Measurements from ENCODE around the gene SMTN.
A peak's percentile ranks its signal among the peaks of the same experiment; 100 is the strongest.
"Not testable (repeated sequence)": the region's sequence is repeated elsewhere in the genome, so short reads cannot be mapped to it uniquely, and the experiment has no call there.

Gene SMTN

DNA sequence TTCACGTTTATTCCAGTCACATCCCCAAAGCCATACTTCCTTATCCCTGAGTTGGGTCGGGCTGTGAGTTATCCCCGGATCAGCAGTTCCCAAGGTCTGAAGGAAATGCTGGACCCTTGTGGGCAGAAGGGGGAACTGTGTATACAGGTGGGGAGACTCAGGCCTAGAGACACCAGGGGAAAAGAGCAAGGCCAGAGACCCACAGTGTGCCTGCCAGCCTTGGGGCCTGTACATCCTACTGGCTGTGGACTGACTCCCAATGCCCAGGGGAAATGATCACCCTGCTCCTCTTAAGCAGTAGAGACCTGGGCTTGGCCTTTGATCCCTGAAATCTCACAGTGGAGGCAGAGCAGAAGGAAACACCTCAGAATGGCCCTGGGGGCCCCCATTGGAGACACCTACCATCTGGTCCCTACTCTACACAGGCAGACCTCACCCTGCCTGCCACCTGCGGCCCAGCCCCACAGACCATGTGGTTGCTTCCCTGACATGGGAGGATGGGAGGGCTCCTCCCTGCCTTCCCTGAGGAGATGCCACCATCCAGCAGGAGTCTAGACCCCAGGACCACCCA is 25.0 kb downstream of the SMTN start:
- DNase-seq, result no peak

DNA sequence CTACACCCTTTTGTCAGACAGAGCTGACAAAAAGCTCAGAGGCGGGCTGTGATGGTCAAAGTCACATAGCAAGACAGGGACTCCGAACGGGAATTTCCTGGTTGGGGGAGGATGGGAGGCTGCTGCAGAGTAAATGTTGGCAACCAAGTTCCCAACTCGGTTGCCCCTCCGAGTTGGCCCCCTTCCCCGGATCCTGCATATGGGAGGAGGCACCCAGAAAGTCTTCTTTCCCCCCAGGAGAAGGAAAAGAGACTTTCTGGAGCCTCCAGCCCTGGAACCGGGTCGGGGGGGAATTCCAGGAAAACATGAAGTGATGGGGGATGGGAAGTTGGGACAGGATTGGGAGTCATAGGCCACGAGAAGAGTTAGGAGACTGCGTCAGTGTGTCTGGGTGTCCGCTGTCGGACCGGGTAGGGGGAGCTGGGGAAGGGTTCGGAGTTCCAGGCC is 25.6 kb downstream of the SMTN start:
- no peak for DNase-seq

DNA sequence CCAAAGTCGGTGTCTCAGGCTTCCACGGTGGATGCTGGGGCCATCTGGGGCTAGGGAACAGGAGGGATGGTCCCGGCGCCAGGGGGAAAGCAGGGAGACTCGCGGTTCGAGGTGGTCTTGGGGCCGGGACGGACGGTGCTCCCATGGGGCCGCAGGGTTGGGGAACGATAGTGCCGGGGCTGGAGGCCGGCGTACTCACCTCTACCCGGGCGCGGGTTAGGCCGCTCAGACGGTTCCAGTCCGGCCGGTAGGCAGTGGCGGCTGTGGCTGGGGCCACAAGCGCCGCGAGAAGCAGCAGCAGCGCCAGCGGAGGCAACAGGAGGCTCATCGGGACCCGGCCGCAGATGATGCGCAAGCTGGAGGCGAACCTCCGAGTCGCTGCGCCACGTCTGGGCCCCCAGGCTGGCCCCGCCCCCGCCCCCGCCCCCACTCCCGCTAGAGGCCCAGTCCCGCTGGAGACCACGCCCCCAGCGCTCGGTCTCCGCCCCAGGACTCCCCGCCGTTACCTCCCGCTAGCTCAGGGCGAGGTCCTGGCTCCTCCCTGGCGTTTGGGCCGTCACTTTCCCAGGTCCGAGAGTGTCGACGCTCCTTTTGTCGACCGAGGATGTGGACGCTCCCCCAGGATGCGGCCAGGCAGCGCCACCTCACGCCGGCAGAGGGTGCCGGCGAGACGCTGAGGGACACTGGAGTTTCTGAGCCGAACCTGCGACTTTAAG is 26.2 kb downstream of the SMTN start, which contains the start of gene SELENOM:
SELENOM (minus strand) TSS at position 391 of the 716 bp plus-strand sequence; CDS start at position 328, 63 bp downstream.
- DNase-seq, result peak; percentile 87

DNA sequence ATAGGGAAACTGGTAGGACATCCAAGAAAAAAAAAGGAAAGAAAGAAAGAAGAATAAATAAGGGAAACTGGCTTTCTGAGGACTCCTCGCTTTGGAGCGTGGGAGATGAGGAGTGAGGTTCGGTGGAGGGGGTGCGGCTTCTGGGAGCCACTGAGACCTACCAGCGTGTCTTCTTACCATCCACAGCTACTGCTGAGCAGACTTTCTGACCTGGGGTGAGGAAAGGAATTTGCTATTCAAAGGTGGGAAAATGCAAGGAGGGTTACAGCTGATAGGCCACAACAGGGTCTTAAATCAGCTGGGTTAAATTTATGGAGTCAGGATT is 26.7 kb downstream of the SMTN start:
- no peak for DNase-seq

DNA sequence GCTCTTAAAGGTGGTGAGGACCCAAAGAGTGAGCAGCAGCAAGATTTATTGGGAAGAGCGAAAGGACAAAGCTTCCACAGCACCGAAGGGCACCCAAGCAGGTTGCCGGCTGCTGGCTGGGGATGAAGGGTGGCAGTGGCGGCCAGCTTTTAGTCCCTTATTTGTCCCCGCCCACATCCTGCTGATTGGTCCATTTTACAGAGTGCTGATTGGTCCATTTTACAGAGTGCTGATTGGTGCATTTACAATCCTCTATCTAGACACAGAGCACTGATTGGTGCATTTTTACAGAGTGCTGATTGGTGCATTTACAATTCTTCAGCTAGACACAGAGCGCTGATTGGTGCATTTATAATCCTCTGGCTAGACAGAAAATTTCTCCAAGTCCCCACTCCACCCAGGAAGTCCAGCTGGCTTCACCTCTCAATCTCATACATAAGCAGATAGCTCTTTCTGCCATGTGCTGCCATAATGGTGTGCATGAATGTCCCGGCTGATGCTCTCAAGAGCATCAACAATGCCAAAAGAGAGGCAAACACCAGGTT is 31.5 kb downstream of the SMTN start:
- DNase-seq, result not testable (repeated sequence)

DNA sequence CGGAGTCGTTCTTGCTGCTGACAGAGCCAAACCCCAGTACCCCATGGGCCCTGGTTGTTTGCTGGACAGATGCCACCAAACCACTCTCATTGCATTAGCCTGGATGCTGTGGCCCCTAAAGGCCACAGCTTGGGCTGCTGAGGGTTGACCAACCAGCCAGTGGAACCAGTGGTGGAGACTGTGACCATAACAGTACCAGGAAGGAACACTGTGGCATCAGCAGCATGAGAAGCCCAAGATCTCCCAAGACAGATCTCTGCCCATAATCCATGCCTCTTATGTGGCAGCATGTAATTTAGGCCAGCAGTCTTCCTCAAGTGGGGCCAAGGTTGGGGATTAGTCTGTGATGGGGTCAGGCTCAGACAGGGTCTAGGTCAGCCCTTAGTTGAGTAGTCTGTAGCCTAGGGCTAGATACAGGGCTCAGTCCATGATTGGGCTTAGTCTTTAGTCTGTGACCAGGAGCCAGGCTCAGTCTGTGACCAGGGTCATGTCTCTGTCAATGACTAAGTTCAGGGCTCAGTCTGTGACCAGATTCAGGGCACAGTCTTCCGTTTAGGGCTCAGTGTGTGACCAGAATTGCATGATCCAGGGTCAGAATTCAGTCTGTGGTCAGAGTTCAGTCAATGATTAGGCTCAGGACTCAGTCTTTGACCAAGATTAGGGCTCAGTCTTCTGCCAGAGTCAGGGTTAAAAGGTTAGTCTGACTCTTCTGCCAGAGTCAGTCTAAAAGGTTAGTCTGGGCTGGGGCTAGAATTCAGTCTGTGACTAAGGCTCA is 37.1 kb downstream of the SMTN start:
- no peak for DNase-seq

DNA sequence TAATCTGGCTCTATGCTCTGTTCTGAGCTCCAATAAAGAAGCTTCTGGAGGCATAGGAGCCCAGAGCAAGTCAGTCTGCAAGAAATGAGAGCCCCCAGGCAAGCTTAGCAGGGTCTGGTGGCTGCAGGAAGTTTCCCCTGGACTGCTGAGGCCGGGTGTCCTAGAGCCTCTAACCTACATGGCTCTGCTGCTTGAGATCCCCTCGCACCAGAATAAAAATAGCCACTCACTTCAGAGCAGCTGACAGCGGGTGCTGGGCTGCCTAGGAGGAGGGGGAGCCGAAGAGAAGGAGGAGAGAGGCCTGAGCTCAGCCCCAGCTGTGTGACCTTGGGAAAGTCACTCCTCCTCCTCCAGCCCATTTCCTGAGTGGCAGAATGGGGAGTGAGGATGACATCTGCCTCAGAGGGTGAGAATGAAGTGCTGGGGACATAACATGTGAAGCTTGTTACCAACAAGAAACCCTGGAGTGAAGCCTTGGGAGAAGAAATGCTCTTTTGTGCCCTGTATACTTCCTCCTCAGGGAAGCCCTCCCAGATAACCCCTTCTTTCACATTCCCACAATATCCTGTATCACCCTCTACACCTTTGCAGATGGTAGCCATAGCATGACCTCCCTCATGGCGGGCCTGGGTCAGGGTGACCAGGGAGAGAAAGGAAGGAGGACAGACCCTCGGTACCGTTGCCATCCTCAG is 38.1 kb downstream of the SMTN start:
- no peak for DNase-seq

DNA sequence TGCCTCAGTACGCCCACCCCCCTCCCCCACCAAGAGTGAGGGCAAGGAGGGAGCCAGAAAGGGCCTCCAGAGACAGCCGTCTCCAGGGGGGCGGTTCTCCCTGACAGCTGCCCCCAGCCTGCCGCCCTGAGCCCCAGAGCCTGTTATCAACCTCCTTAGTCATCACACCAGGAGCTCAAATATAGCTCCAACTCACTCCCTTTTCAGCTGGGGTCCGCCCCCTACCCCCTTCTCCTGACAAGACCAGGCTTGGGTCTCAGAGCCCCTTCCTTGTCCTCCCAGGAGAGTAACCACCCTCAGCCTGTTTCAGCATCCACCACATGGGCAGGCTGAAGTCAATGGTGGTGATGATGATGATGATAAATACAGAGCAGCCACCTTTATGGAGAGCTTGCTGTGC is 39.1 kb downstream of the SMTN start:
- DNase-seq, result no peak

DNA sequence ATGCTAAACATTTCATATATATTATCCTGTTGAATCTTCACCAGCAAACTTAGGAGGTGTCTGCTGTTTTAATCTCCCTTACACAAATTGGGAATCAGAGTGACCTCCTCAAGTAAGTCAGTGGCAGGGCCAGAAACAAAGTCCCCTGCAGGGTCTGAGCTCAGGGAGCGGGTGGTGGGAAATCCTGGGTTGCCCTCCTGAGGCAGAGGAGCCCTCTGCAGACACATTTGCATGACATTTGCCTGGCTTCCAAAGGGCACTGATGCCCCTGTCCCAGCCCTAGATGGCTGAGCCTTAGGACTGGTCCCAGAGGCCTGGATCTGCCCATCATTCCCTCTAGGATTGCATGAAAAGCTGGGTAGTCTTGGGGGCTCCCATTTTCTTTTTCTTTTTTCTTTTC is 39.5 kb downstream of the SMTN start:
- DNase-seq, result no peak

DNA sequence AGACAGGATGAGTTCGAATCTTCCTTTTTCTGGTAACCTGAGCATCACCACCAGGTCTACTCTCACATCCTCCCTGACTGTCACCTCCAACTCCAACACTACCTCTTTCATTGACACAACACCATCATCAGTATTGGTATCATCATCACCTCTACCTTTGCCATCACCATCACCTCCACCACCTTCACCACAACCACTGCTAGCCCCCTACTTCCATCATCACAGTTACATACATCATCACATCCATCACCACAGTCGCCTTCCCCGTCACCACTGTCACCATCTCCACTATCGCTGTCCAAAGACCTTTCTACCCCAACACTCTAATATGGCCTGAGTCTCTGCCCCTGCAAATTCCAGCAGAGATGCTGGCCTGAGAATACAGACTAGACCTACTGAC is 40.3 kb downstream of the SMTN start:
- no peak for DNase-seq

DNA sequence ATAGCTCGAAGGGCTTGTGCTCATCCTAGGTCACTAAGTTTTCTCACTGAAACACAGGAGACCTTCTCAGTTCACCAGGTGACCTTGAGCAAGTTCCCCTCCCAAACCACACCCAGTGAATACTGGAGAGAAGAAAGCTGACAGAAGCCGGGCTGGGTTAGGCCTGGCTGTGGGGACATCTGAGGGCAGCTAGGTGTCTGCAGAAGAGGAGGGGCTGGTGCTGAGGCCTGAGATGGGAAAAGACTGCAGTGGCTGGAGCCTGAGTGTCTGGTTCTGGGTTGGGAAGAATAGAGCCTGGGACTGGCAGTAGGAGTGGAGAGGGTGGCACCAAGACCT is 41.0 kb downstream of the SMTN start:
- DNase-seq, result no peak

DNA sequence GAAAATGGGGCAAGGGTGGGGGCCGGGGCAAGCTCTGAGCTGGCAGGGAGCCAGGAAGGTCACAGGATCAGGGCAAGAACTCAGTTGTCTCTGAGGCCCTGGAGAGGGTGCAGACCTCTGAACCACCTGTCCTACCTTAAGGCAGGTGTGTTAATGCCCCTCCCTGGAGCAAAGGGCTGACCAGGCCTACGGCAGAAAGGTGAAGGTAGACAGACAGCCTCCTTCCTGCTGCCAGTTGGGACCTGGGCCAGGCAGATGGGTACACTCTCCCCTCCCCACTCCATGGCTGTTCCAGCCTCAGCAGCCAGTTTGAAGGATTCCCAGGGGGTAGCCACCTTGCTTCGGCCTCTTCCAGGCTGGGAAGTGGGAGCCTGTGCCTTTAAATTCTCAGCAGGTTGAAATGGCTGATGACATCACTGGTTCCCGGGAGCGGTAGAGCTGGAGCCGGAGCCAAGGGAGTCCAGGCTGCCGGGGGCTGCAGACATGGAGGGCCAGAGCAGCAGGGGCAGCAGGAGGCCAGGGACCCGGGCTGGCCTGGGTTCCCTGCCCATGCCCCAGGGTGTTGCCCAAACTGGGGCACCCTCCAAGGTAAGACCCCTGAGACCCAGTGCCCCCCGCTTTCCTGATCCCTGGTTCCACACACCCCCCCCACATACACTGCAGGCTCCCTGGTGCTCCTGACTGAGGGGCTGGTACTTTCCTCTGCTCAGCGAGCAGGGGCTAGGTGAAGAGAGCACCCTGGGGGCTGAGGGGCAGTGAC is 41.6 kb downstream of the SMTN start, which contains the start of gene INPP5J:
INPP5J (plus strand) TSS at position 435 of the 760 bp plus-strand sequence; CDS start at position 484, 49 bp downstream.
- peak; percentile 35 for DNase-seq

DNA sequence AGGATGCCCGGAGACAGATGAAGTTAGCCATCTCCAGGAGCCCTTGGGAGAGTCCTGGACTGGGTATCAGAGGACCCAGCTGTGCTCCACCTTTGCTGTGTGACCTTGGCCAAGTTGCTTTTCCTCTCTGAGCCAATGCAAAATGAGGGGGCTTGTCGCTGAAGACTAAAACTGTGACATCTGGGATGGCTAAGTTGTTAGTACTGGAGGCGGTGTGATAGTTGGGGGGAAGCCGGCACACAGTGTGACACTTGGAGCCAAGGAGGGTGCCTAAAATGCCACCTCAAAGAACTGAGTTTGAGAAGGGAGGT is 42.1 kb downstream of the SMTN start:
- no peak for DNase-seq

DNA sequence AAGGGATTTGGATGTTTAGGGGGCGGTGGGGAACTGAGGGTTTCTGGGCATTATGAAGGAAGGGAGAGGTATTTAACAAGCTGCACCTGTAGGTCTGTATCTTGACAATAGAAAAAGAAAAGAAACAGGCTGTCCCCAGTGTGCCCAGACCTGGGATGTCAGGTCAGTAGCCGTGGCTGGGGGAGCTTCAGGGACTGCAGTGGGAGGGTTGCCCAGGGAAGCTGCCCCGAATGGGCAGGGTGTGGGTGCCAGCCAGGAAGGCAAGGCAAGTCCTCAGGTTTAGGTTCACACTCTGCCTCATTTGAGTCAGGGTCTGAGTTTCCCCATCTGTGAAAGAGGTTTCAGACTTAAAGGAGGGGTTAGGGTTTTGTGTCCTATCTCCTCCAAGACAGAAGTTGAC is 43.2 kb downstream of the SMTN start:
- no peak for DNase-seq

DNA sequence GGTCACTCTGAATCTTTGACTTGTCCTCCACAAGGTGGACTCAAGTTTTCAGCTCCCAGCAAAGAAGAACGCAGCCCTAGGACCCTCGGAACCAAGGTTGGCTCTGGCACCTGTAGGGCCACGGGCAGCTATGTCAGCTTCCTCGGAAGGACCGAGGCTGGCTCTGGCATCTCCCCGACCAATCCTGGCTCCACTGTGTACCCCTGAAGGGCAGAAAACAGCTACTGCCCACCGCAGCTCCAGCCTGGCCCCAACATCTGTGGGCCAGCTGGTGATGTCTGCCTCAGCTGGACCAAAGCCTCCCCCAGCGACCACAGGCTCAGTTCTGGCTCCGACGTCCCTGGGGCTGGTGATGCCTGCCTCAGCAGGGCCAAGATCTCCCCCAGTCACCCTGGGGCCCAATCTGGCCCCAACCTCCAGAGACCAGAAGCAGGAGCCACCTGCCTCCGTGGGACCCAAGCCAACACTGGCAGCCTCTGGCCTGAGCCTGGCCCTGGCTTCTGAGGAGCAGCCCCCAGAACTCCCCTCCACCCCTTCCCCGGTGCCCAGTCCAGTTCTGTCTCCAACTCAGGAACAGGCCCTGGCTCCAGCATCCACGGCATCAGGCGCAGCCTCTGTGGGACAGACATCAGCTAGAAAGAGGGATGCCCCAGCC is 43.8 kb downstream of the SMTN start:
- no peak for DNase-seq

DNA sequence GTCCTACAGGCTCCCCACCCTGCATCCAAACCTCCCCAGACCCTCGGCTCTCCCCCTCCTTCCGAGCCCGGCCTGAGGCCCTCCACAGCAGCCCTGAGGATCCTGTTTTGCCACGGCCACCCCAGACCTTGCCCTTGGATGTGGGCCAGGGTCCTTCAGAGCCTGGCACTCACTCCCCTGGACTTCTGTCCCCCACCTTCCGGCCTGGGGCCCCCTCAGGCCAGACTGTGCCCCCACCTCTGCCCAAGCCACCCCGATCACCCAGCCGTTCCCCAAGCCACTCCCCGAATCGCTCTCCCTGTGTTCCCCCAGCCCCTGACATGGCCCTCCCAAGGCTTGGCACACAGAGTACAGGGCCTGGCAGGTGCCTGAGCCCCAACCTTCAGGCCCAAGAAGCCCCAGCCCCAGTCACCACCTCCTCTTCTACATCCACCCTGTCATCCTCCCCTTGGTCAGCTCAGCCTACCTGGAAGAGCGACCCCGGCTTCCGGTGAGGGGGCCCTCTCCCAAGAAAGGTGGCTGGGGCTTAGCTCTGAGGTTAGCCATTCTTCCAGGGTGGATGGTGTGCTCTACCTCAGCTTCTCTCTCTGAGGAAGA is 44.5 kb downstream of the SMTN start:
- DNase-seq, result no peak

DNA sequence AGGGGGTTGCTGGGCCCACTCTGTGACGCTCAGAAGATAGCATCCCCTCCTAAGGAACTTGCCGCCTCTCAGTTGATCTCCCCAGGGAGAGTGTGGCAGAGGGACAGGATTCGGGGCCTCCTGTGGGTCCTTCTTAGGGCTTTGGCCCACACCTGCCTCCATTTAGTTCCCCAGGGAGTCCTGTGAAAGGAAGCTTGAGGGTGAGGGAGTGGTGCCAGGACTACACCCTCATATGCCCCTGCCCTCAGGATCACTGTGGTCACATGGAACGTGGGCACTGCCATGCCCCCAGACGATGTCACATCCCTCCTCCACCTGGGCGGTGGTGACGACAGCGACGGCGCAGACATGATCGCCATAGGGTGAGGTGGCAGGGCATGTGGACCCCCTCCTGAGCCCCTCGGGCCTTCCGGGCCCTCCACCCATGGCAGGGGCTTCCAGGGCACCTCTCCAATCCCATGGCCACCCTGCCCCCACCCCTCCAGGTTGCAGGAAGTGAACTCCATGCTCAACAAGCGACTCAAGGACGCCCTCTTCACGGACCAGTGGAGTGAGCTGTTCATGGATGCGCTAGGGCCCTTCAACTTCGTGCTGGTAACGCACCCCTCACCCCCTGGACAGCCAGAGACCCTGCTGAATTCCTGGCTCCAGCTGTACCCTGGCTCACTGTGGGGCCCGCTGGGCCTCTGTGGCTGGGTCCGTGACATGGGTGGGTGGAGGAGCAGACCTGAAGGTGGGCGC is 45.2 kb downstream of the SMTN start:
- no peak for DNase-seq

DNA sequence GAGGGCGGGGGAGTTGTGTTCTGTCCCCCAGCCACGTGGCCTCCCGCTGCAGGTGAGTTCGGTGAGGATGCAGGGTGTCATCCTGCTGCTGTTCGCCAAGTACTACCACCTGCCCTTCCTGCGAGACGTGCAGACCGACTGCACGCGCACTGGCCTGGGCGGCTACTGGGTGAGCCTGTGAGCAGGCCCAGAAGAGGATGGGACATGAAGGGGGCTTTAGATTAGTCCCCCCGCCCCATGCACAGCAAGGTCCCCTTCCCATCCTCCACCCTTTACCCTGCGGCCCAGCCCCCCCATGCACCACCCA is 45.7 kb downstream of the SMTN start:
- no peak for DNase-seq

DNA sequence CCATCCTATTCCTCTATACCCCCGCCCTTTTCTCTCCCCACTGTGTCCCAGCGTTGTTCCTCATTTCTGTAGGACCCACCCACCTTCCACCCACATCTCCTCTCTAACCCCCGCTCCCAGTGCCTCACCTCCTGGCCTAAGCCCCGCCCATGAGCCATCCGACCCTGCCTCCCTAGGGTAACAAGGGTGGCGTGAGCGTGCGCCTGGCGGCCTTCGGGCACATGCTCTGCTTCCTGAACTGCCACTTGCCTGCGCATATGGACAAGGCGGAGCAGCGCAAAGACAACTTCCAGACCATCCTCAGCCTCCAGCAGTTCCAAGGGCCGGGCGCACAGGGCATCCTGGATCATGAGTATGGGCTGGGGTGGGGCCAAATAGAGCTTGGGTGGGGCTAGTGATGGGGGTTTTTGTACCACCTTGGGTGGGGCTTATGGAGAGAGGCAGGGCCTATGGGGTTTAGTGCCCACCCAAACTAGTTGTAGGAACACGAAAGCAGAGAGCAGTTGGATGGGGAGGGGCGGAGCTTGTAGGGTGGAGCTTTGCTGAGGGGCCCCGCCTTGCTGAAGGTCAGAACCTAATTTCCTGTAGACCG is 46.2 kb downstream of the SMTN start:
- DNase-seq, result no peak

DNA sequence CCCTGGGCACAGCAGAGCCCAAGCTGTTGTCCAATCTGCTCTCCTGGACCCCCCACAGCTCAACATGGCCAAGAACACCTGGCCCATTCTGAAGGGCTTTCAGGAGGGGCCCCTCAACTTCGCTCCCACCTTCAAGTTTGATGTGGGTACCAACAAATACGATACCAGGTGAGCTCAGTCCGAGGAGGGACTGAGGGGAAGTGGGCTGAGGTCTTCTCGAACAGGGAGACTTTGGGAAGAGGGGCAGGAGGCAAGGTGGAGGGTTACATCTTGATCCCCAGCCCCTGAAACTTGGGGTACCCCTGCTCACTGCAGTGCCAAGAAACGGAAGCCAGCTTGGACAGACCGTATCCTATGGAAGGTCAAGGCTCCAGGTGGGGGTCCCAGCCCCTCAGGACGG is 47.0 kb downstream of the SMTN start:
- no peak for DNase-seq

DNA sequence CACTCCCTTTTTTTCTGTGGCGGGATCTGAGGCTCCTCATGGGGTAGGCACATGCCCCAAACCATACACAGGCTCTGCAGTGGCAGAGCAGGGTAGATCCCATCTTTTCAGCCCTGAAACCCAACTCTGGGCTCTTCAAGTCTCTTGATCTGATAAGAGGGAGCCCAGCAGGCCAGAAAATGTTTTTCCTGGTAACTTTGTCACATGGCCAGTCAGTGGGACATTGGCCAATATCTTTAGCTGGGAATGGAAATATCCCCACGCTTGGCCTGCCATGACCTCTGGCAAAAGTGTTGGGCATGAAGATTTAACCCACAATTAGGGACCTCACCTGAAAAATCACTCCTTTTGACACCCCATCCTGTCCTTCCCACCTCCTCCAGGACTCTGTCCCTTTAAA is 49.8 kb downstream of the SMTN start:
- no peak for DNase-seq

Data from NCI-H226 (cell line).